BJ (cell line): Measurements from ENCODE around the gene GSTM5. TPM values are rescaled to one million over a fixed set of nuclear protein-coding genes. Genes with fewer than 3 reads are reported as not detected.

ENCODE experiments used
- CTCF ChIA-PET: fragments of 350-600 bp; formaldehyde crosslinking; extraction: SDS; loops from one replicate; lab custom pipeline; 2021; ENCODE audit warnings: antibody characterized with exemption, inconsistent platforms; lab: Yijun Ruan, JAX
- POLR2A ChIA-PET: fragments of 300-600 bp; sonication (Branson Sonifier 250); formaldehyde crosslinking; extraction: SDS; loops from one replicate; lab custom pipeline; 2021; ENCODE audit warnings: antibody characterized with exemption; lab: Charles Lee
- DNase-seq: peaks from one replicate; pipeline ENCODE4 v3.0.0-alpha.2; 2011; ENCODE audit warnings: low read depth
- H3K27me3 ChIP-seq: 2 replicates; pipeline ENCODE4 v1.6.0; 2011; ENCODE audit warnings: low read length; ENCODE audit not compliant: control insufficient read depth, insufficient read depth
- H3K36me3 ChIP-seq: 2 replicates; pipeline ENCODE4 v1.5.1; 2011; ENCODE audit warnings: low read length; ENCODE audit not compliant: control insufficient read depth, insufficient read depth
- H3K4me3 ChIP-seq: 2 replicates; pipeline ENCODE4 v1.5.1; 2011; ENCODE audit warnings: low read depth, mild to moderate bottlenecking, control low read depth, low read length
- CTCF ChIP-seq: IDR thresholded peaks from 2 replicates; pipeline ENCODE4 v1.5.1; 2011; ENCODE audit warnings: low read depth, mild to moderate bottlenecking, control low read depth, inconsistent platforms, low read length, moderate library complexity; ENCODE audit not compliant: insufficient read depth
- polyA plus RNA-seq: library from polyadenylated mRNA; depleted of rRNA; stranded (reverse); fragments of >200 nt; gene quantifications from 2 replicates; pipeline ENCODE4 v1.2.3, GENCODE V29; 2011

GSTM5 gene
- polyA plus RNA-seq, 1 experiment: 1.5 TPM

DNA sequence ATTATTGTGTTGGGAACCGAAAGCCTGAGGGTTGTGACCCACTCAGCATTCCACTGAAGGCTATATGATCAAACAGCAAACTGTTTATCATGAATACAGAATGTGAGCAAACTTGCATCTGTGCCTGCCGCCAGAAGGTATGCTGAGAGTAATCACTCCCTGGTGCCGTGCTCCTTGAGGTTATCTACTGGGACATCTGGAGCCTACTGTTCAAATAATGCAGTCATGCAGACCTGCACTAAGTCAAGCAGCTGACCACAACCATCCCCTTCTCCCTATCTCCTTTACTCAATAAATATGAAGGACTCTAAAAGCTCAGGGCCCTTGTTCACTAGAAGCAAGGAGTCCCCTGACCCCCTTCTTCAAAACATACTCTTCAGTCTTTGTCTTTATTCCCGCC is 13.5 kb downstream of the GSTM5 start:
- peaks cover 4% of the 10 kb centered on the region for H3K27me3 ChIP-seq
- H3K36me3 ChIP-seq: no peaks in the 10 kb centered on the region
- ChIA-PET POLR2A (no interaction called here), CTCF (no interaction called here)
- H3K4me3 ChIP-seq: no peak overlapping the region
- no peak for TF ChIP-seq CTCF
- no peak for DNase-seq

- no peak for DNase-seq
- Histone ChIP-seq H3K4me3 (no peak overlapping the region), H3K36me3 (no peaks in the 10 kb centered on the region), H3K27me3 (peaks cover 4% of the 10 kb centered on the region)
- CTCF ChIA-PET: no interaction called here
- POLR2A ChIA-PET: no interaction called here
- TF ChIP-seq CTCF: no peak
These were observed 14.0 kb downstream of the GSTM5 start for GRCh38 chr1:109726007-109726406.

- Histone ChIP-seq H3K36me3 (no peaks in the 10 kb centered on the region), H3K27me3 (peaks cover 4% of the 10 kb centered on the region), H3K4me3 (no peak overlapping the region)
- POLR2A ChIA-PET: no interaction called here
- CTCF ChIA-PET: no interaction called here
- no peak for DNase-seq
- no peak for TF ChIP-seq CTCF
These were observed 14.8 kb downstream of the GSTM5 start for GRCh38 chr1:109726728-109727373.

GRCh38 chr1:109728870-109729269 is 16.8 kb downstream of the GSTM5 start:
- TF ChIP-seq CTCF: no peak
- DNase-seq: no peak
- ChIA-PET POLR2A (no interaction called here), CTCF (no interaction called here)
- Histone ChIP-seq H3K27me3 (peaks cover 4% of the 10 kb centered on the region), H3K4me3 (no peak overlapping the region), H3K36me3 (no peaks in the 10 kb centered on the region)

GRCh38 chr1:109730666-109731065 is 18.6 kb downstream of the GSTM5 start:
- ChIA-PET CTCF (interaction anchor here (1.0 kb wide), 1 partner anchor 29 kb away, joined by 3 read pairs; no protein-coding TSS in a partner anchor), POLR2A (no interaction called here)
- H3K27me3 ChIP-seq: peaks cover 4% of the 10 kb centered on the region
- no peak overlapping the region for H3K4me3 ChIP-seq
- no peaks in the 10 kb centered on the region for H3K36me3 ChIP-seq
- no peak for TF ChIP-seq CTCF
- DNase-seq: no peak
